ENCODE measurements around the gene TBL1X.

Gene TBL1X

GRCh38 chrX:9635803-9636202 is 170.9 kb downstream of the TBL1X start:
- no peak for FAIRE-seq

DNA sequence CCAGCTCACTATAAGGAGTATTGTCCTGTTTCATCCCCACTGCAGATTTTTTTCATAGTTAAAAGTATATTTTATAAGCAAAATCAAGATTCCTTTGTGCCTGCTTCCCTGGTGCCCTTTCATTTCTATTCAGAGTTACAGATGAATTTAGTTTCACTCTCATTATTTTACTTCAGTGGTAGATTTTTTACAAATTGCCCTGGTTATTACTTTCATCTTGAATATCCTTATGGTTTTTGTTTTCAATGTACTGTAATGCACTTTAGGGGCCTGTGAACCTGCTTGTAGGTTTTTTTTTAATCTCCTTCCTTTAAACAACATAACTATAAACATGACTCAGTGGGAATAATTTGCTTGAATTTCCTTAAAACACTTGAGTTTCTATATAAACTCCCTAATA is 174.0 kb downstream of the TBL1X start:
- FAIRE-seq = peak; percentile 87

- no peak for FAIRE-seq
These were observed 177.6 kb downstream of the TBL1X start for GRCh38 chrX:9642270-9642995.

- no peak for FAIRE-seq
These were observed 178.9 kb downstream of the TBL1X start for GRCh38 chrX:9643807-9644206.

DNA sequence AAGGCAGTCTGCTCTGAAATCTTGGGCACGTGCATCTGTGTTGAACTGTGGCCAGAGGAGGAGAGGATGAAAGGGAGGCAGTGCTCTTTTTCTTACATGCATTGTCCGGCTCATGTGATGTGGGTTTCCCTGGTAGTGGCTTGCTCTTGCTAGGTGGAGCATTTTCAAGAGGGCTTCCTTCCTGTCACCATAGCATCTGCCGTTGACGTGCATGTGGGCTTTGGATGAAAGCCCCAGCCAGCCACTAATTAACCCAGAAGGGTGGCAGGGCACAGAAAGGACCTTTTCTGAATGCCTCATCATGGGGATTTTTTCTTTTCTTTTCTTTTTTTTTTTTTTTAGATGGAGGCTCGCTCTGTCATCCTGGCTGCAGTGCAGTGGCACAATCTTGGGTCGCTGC is 179.5 kb downstream of the TBL1X start:
- no peak for FAIRE-seq

DNA sequence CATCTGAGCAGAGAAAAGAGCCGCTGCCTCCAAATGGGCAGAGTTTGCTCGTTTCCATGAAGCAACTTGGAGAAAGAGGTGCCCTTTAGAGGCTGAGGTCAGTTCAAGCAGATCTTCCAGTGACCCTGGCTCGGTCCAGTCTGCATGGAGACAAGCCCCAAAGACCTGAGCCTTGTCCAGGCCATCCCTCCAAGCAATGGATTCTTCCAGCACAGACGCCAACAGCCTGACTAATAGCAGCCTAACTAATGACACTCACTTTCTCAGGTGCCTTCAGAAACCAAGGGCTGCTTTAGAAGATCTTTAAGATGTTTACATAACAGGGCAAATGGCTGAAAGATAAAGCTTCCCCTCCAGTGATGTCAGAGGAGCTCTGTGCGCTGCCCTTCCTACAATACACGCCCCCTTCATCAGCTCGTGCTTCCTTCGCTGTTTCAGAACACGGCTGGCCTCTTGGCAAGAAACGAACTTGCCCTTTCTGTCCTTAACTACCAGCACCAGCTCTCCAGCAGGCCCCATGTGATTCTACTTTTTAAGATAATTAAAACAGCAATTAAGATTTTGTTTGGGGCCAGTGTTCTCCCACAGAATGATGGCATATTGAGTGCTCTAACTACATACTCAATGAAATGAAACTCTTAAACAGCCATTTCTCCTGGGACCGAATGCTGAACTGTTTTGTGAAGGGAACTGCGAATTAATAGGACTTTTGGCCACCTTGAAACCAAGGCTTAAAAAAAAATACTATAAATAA is 181.8 kb downstream of the TBL1X start:
- FAIRE-seq = no peak

GRCh38 chrX:9647431-9647830 is 182.6 kb downstream of the TBL1X start:
- no peak for FAIRE-seq

- no peak for FAIRE-seq
These were observed 185.2 kb downstream of the TBL1X start for GRCh38 chrX:9650091-9650490.

- no peak for FAIRE-seq
These were observed 186.9 kb downstream of the TBL1X start for GRCh38 chrX:9651737-9652136.

GRCh38 chrX:9654929-9655328 is 190.1 kb downstream of the TBL1X start:
- FAIRE-seq = no peak

DNA sequence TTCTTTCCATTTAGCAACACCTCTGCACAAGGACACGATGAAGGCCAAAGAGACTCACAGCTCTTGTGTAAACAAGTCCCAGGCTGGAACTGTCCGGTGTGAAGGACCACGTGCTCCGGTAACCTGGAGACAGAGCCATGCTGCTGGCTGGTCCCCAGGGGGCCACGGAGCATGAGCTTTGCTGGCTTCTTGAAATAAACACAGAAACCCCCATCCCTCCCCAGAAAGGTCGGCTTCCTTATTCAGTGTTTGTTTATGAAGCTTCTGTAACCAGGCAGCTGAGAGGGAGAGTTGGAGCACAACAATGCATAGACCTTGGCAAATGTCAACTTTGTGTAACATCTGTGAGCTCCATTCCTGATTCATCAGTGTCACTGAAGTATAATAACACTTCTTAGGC is 191.4 kb downstream of the TBL1X start:
- FAIRE-seq = no peak

DNA sequence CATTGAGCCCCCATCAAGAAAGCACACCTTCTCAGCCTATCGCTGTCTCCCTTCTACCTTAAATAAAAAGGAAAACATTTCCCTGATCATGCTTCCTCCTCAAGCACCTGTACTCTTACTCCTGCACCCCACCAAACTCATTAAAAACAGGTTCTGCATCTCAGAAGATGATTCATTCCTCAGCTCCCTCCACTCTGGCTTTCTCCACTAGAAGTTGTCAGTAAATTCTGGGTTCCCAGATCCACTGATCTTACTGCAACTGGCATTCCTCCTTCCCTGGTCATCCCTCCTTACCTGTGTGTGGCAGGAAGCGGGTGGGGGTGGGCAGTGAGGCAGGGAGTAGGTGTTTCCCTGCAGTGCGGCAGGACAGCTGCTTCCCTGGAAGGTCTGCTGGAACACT is 192.0 kb downstream of the TBL1X start:
- FAIRE-seq = no peak

- FAIRE-seq = no peak
These were observed 192.9 kb downstream of the TBL1X start for GRCh38 chrX:9657590-9658256.

DNA sequence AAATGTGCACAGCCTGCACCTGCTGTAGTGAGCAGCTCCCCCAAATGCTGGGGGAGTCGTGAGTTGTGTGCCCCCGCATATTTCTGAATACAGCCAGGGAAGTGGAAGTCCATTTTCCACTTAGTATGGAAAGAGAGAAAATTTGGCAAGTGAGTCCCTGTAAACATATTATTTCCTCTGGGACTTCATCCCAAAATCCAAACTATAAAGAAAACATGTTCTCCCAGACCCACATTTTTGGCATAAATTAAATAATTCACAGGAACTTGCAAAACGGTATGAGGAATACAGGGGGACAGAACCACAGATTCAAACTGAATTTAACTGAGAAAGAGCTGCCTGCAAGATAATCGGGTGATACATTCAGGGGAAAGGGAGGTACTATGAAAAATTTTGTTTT is 193.6 kb downstream of the TBL1X start:
- no peak for FAIRE-seq

- FAIRE-seq = no peak
These were observed 194.8 kb downstream of the TBL1X start for GRCh38 chrX:9659571-9660195.

DNA sequence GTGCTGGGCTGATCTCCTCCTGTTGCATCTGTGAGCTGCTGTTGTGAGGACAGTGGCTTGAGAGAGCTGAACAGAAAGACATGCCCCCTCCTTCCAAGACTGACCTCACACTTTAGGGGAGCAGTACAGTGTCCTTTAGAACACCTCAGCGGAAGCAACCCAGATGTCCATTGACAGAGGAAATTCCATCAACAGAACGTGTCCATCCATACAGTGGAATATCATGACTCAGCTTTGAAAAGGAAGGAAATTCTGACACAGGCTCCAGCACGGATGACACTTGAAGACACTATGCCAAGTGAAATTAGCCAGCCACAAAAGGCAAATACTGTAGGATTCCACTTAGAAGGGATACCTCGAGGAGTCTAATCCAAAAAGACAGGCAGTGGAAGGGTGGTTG is 197.3 kb downstream of the TBL1X start:
- no peak for FAIRE-seq

DNA sequence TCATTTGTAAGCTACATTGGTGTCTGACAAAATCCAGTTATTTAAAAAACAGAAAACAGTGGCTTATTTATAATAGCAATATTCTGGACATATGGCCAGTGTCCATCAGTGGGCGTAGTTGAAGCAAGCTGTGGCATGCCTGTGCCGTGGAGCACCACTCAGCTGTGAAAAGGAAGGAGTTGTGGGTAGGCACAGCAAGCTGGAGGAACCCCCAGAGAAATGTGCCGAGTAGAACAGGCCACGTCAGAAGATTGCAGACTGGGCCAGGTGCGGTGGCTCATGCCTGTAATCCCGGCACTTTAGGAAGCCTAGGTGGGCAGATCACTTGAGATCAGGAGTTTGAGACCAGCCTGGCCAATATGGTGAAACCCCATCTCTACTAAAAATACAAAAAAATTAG is 198.4 kb downstream of the TBL1X start:
- FAIRE-seq = no peak

DNA sequence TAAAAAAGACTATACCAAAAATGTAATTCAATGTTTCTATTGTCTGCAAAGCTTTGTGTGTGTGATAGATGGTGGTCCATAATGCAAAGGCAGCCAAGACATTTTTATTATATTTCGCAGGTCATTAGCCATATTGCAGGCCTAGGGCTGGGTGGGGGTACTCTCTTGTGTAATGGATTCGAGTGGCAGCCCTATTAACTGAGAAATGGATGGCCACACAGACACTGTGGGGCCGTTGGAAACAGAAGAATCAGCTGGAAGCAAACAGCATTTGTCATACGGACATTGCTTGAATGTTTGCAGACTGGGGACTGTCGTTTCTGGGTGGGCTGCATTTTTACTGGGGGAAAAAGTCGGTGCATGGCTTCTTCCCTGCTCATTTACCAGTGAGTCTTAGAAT is 199.4 kb downstream of the TBL1X start:
- no peak for FAIRE-seq

DNA sequence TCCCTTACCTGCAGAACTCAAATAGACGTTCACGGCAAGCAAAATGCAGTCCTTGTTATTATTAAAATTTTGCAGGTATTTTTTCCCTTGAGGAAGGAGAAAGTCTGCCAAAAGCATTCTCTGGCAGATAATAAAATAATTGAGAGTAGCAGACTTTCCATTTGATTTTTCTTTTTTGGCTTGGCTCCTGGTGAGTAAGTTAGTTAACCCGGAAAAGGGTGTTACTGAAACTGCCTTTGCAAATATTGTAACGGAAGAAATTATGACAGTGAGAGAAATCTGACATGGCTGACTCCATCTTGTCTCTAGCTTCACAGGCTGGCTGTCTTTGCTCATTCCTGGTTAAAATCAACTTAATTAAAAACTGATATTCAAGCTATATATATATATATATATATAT is 200.3 kb downstream of the TBL1X start:
- FAIRE-seq = no peak

DNA sequence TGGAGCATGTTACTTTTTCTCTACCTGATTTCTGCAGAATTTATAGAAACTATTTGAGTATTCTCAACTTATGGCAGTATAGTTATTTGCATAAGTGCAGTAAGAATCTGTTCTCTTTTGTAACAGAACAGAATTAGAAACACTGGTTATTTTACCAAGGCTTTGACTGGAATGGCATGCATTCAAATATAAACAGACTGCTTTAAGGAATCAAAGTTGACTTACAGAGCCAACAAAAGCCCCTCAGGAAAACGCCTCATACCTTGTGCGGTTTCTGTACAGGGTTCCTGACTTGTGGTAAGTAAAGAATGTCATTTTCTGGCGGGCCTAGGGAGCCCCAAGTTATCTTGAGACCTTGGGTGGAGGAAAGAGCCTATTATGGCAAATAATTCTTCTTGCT is 203.7 kb downstream of the TBL1X start:
- FAIRE-seq = no peak

DNA sequence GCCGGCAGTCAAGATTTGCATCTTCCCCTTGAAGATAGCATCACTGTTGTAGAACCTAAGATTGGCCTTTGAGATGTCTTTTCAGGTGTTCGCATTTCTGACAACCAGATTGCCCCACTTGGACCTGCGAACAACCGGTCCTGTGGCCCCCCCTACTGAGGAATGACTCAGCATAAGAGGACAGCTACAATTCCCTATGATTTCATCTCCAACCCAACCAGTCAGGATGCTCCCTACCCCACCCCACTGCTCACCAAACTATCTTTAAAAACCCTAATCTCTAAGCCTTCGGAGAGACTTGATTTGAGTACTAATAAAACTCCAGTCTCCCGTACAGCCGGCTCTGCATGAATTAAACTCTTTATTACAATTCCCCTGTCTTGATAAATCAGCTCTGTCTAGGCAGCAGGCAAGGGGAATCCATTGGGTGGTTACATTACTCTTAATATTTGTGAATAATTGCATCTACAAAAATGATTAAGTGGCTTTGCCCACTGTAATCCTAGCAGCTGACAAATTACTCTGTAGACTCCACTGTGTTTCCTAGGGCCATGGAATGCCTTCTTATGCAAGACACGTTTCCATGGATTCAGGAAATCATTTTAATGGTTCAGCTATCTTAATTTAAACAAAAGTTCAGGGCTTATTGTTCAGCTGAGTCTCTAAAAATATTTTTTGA is 205.4 kb downstream of the TBL1X start:
- FAIRE-seq = peak; percentile 14

- peak; percentile 95 for FAIRE-seq
These were observed 207.1 kb downstream of the TBL1X start for GRCh38 chrX:9671998-9672397.

DNA sequence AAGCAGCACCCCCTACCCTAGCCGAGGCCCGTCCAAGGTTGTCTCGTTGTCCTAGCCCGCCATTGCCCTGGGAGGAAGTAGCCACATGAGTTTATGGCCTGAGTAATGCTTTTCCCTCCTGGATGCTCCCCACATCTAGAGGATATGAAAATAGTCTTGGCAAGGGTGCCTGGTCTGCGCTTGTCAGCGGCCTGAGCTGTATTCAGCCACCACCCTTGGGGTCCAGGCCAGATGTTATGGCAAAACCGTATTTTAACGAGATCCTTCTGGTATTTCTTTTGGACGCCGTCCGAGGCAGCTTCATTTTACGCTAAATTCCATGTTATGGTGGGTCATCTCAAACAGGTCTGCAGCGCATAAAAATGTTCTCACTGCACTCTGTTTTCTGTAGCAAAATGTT is 211.4 kb downstream of the TBL1X start:
- FAIRE-seq = no peak

All from colon (tissue), 2 donors.